Endothelial cell of umbilical vein (primary cell): Measurements from ENCODE around the gene SLCO3A1. TPM values are rescaled to one million over a fixed set of nuclear protein-coding genes. Genes with fewer than 3 reads are reported as not detected.

Source experiments
- BruUV-seq: library from RNA; stranded (reverse); fragments of 400-500 nt; replicated peaks from 2 replicates; lab custom pipeline; 2021; lab: Mats Ljungman, UMichigan
- CTCF ChIA-PET: fragments of 300-600, 350-600 bp; sonication (Branson Sonifier 250); formaldehyde crosslinking; loops from one replicate; lab custom pipeline; 2021; ENCODE audit warnings: antibody characterized with exemption, inconsistent platforms; lab: Charles Lee
- POLR2A ChIA-PET: fragments of 300-600, 350-600 bp; sonication (Branson Sonifier 250); formaldehyde crosslinking; loops from one replicate; lab custom pipeline; 2021; ENCODE audit warnings: antibody characterized with exemption, inconsistent platforms; lab: Charles Lee
- DNase-seq: peaks from one replicate; pipeline ENCODE4 v3.0.0-alpha.2; 2011; ENCODE audit warnings: low read depth, low spot score
- FAIRE-seq: peaks from 2 replicates; lab custom pipeline; 2011; peaks lifted over from hg19 to GRCh38; lab: Jason Lieb, UNC
- H2AFZ ChIP-seq: 2 replicates; pipeline ENCODE4 v1.6.0; 2012; ENCODE audit warnings: low read depth, low read length, control low read depth, inconsistent platforms
- H3K27ac ChIP-seq: 2 replicates; pipeline ENCODE4 v1.5.1; 2011; ENCODE audit warnings: low read depth, mild to moderate bottlenecking, control low read depth, low read length, moderate library complexity; ENCODE audit not compliant: insufficient read depth
- H3K27me3 ChIP-seq, 2 experiments: 2 replicates each; pipeline versions ENCODE4 v1.6.0 to v1.6.1; 2011; ENCODE audit warnings: low read length in 2 of 2, mixed read lengths in 1 of 2; ENCODE audit not compliant: control insufficient read depth in 2 of 2, insufficient read depth in 2 of 2
- H3K36me3 ChIP-seq, 2 experiments: 2 replicates in 1 of 2; 3 replicates in 1 of 2; pipeline ENCODE4 v1.5.1; 2011; ENCODE audit warnings: low read length in 2 of 2, mild to moderate bottlenecking in 1 of 2, moderate library complexity in 1 of 2; ENCODE audit not compliant: control insufficient read depth in 2 of 2, insufficient read depth in 2 of 2; ENCODE audit errors: extremely low read depth in 1 of 2
- H3K4me1 ChIP-seq: 3 replicates; pipeline ENCODE4 v1.5.1; 2011; ENCODE audit warnings: mild to moderate bottlenecking, low read length; ENCODE audit not compliant: control insufficient read depth, insufficient read depth; ENCODE audit errors: extremely low read depth
- H3K4me2 ChIP-seq: 2 replicates; pipeline ENCODE4 v1.6.1; 2011; ENCODE audit warnings: low read length, control low read depth, mixed read lengths; ENCODE audit not compliant: insufficient read depth
- H3K4me3 ChIP-seq, 3 experiments: fragments of 200-600 bp in 1 of 3; sonication (generic), shearing (Covaris generic) in 1 of 3; replicated peaks in 1 of 3; 2 replicates each; pipeline ENCODE4 v1.5.1; 2011 to 2016; ENCODE audit warnings: control low read depth in 3 of 3, low read length in 3 of 3, mild to moderate bottlenecking in 2 of 3, inconsistent platforms in 1 of 3, low read depth in 1 of 3, moderate library complexity in 1 of 3; ENCODE audit not compliant: insufficient read depth in 1 of 3
- H3K79me2 ChIP-seq: 2 replicates; pipeline ENCODE4 v1.6.0; 2012; ENCODE audit warnings: low read length, inconsistent platforms; ENCODE audit not compliant: control insufficient read depth, insufficient read depth
- H3K9ac ChIP-seq: replicated peaks from 2 replicates; pipeline ENCODE3; 2011; ENCODE audit warnings: low read length, control low read depth; ENCODE audit not compliant: insufficient read depth; ENCODE audit errors: extremely low read depth
- H3K9me1 ChIP-seq: replicated peaks from 3 replicates; pipeline ENCODE4 v1.6.0; 2011; ENCODE audit warnings: mild to moderate bottlenecking, low read length; ENCODE audit not compliant: control insufficient read depth, insufficient read depth; ENCODE audit errors: extremely low read depth
- H3K9me3 ChIP-seq: replicated peaks from 2 replicates; pipeline ENCODE4 v1.5.1; 2012; ENCODE audit warnings: low read length, inconsistent platforms; ENCODE audit not compliant: control insufficient read depth, insufficient read depth
- H4K20me1 ChIP-seq: replicated peaks from 2 replicates; pipeline ENCODE3; 2011; ENCODE audit warnings: mild to moderate bottlenecking, low read length; ENCODE audit not compliant: control insufficient read depth, insufficient read depth; ENCODE audit errors: extremely low read depth
- EZH2 ChIP-seq: IDR thresholded peaks from 2 replicates; pipeline ENCODE4 v1.6.1; 2012; ENCODE audit warnings: borderline replicate concordance, low read depth, mild to moderate bottlenecking, moderate library complexity, low read length, inconsistent platforms; ENCODE audit not compliant: severe bottlenecking
- FOS ChIP-seq: IDR thresholded peaks from 2 replicates; pipeline ENCODE4 v1.6.1; 2011; ENCODE audit warnings: mild to moderate bottlenecking, low read length, moderate library complexity, borderline replicate concordance; ENCODE audit not compliant: insufficient read depth
- GATA2 ChIP-seq: IDR thresholded peaks from 2 replicates; pipeline ENCODE4 v1.7.0; 2011; ENCODE audit warnings: low read depth, mild to moderate bottlenecking, moderate library complexity, mixed read lengths, low read length; ENCODE audit not compliant: insufficient read length, insufficient read depth
- JUN ChIP-seq: IDR thresholded peaks from 2 replicates; pipeline ENCODE4 v1.6.1; 2011; ENCODE audit warnings: borderline replicate concordance, low read depth; ENCODE audit not compliant: insufficient read length, insufficient read depth
- MYC ChIP-seq: IDR thresholded peaks from one replicate; pipeline ENCODE4 v1.6.1; 2011; ENCODE audit warnings: mild to moderate bottlenecking, low read depth, low read length
- POLR2A ChIP-seq: IDR thresholded peaks from 2 replicates; pipeline ENCODE4 v1.6.1; 2012; ENCODE audit warnings: low read depth, mild to moderate bottlenecking, control low read depth, low read length
- POLR2AphosphoS5 ChIP-seq: IDR thresholded peaks from 2 replicates; pipeline ENCODE4 v1.6.1; 2012; ENCODE audit warnings: low read depth, mild to moderate bottlenecking, control low read depth, low read length, moderate library complexity; ENCODE audit not compliant: insufficient read depth
- dilution Hi-C: fragments of 300-500 bp; cut with MboI; formaldehyde crosslinking; loops from one replicate; pipeline ENCODE4 v1.15.0; 2019; ENCODE audit warnings: low sequenced_read_pairs; ENCODE audit not compliant: extremely low pct_ligation_motif_present
- intact Hi-C: fragments of 100-400 bp; cut with micrococcal nuclease; formaldehyde crosslinking; loops from one replicate; pipeline ENCODE4 v1.10.0; 2022
- polyA plus RNA-seq, 4 experiments: library from polyadenylated mRNA; depleted of rRNA in 3 of 4; stranded (reverse) in 3 of 4; unstranded in 1 of 4; fragments of >200 nt; gene quantifications; 2 replicates each; pipeline versions ENCODE4 v1.2.1 to v1.2.3, GENCODE V29; 2011 to 2012; ENCODE audit warnings: missing spikeins in 1 of 4
- total RNA-seq: library from RNA; stranded (reverse); gene quantifications from 2 replicates; pipeline ENCODE4 v1.2.3, GENCODE V29; 2021
- TF ChIP-seq, protein P1 (sequence below), 2 donors: IDR thresholded peaks; 1 replicate in 1 of 2; 2 replicates in 1 of 2; pipeline ENCODE4 v1.5.1; 2011; ENCODE audit warnings: low read length in 2 of 2, mild to moderate bottlenecking in 2 of 2, moderate library complexity in 2 of 2, control low read depth in 1 of 2, inconsistent platforms in 1 of 2, low read depth in 1 of 2; ENCODE audit not compliant: insufficient read depth in 1 of 2; ENCODE audit errors: extremely low read depth in 1 of 2
- TF ChIP-seq, protein P2 (sequence below): IDR thresholded peaks from 2 replicates; pipeline ENCODE4 v1.6.1; 2011; ENCODE audit not compliant: insufficient read depth, insufficient read length

The SLCO3A1 gene
- total and polyA plus RNA-seq, 2 donors (not counting 3 experiments of a cell fraction or from before 2014, with no cell fraction given), result 0.88 to 0.92 TPM

- Histone ChIP-seq H3K4me3 (no peak overlapping the region), H3K4me1 (no peaks in the 10 kb centered on the region), H3K36me3 (no peaks in the 10 kb centered on the region), H3K9me3 (no peaks in the 10 kb centered on the region), H3K9ac (no peak overlapping the region), H3K4me2 (no peak overlapping the region), H3K79me2 (no peaks in the 10 kb centered on the region), H3K27me3 (no peaks in the 10 kb centered on the region), H3K9me1 (no peaks in the 10 kb centered on the region), H3K27ac (no peak overlapping the region), H4K20me1 (no peaks in the 10 kb centered on the region), H2AFZ (no peak overlapping the region)
- intact Hi-C loops, result no loop called here
- ChIA-PET POLR2A (no interaction called here), CTCF (interaction anchor here (0.9 kb wide), 1 partner anchor 614 kb away, joined by 4 read pairs; no protein-coding TSS in a partner anchor)
- no peak for DNase-seq
- TF ChIP-seq GATA2 (no peak), POLR2AphosphoS5 (no peak), MYC (no peak), POLR2A (no peak), EZH2 (no peak), FOS (no peak), JUN (no peak)
- TF ChIP-seq, protein P1, sequence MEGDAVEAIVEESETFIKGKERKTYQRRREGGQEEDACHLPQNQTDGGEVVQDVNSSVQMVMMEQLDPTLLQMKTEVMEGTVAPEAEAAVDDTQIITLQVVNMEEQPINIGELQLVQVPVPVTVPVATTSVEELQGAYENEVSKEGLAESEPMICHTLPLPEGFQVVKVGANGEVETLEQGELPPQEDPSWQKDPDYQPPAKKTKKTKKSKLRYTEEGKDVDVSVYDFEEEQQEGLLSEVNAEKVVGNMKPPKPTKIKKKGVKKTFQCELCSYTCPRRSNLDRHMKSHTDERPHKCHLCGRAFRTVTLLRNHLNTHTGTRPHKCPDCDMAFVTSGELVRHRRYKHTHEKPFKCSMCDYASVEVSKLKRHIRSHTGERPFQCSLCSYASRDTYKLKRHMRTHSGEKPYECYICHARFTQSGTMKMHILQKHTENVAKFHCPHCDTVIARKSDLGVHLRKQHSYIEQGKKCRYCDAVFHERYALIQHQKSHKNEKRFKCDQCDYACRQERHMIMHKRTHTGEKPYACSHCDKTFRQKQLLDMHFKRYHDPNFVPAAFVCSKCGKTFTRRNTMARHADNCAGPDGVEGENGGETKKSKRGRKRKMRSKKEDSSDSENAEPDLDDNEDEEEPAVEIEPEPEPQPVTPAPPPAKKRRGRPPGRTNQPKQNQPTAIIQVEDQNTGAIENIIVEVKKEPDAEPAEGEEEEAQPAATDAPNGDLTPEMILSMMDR (IDR thresholded peaks at IDR 0.05; ENCODE audit: extremely low read depth in 1 of 2, insufficient read depth in 1 of 2, low read depth in 1 of 2, low read length in 2 of 2), result no peak
- TF ChIP-seq, protein P2, sequence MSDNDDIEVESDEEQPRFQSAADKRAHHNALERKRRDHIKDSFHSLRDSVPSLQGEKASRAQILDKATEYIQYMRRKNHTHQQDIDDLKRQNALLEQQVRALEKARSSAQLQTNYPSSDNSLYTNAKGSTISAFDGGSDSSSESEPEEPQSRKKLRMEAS, result no peak
- no TSS peak for BruUV-seq
- dilution Hi-C loops, result no loop called here
- FAIRE-seq, result no peak
Measured at GRCh38 chr15:92100301-92100700, 246.8 kb downstream of the SLCO3A1 start.
